C4-2B (cell line): ENCODE measurements around the gene CCDC185.

ENCODE experiments used
- CTCF ChIP-seq: fragments of 450-650 bp; conservative IDR thresholded peaks from 2 replicates; pipeline ENCODE4 v1.5.1; 2017; ENCODE audit warnings: mild to moderate bottlenecking
- ZFX ChIP-seq: fragments of 450-650 bp; IDR thresholded peaks from 2 replicates; pipeline ENCODE4 v1.6.1; 2017

- TF ChIP-seq CTCF = no peak
- no peak for TF ChIP-seq ZFX
These were observed 16.8 kb downstream of the CCDC185 start for GRCh38 chr1:223410036-223410435.
